Fibroblast of lung (primary cell): ENCODE results near the gene ZNF423.

Experiments
- EZH2 ChIP-seq: IDR thresholded peaks from 2 replicates; pipeline ENCODE4 v1.5.1; 2012; ENCODE audit warnings: low read length, control low read depth, mild to moderate bottlenecking; ENCODE audit errors: missing control alignments
- TF ChIP-seq, protein P1 (sequence below), 2 donors: IDR thresholded peaks in 1 of 2; conservative IDR thresholded peaks in 1 of 2; 1 replicate in 1 of 2; 2 replicates in 1 of 2; pipeline ENCODE4 v1.5.1; 2011 to 2012; ENCODE audit warnings: low read length in 2 of 2, control low read depth in 1 of 2, inconsistent platforms in 1 of 2, low read depth in 1 of 2, mild to moderate bottlenecking in 1 of 2

DNA sequence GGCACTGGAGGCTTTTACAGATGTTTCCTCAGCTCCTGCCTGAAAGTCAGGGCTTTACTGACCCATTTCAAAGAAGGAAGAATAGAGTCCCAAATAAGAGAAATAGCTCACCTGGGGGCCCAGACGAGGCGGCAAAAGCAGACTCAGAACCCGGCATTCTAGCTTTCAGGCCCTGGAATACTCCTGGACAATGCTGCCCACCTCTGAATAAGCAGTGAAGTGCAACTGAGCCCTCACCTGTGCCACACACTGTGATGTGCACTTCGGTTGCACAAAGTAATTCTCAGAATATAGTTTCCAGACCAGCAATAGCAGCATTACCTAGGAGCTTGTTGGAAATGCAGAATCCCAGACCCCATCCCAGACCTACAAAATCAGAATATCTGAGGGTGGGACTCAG is 54.6 kb downstream of the ZNF423 start:
- TF ChIP-seq, protein P1, sequence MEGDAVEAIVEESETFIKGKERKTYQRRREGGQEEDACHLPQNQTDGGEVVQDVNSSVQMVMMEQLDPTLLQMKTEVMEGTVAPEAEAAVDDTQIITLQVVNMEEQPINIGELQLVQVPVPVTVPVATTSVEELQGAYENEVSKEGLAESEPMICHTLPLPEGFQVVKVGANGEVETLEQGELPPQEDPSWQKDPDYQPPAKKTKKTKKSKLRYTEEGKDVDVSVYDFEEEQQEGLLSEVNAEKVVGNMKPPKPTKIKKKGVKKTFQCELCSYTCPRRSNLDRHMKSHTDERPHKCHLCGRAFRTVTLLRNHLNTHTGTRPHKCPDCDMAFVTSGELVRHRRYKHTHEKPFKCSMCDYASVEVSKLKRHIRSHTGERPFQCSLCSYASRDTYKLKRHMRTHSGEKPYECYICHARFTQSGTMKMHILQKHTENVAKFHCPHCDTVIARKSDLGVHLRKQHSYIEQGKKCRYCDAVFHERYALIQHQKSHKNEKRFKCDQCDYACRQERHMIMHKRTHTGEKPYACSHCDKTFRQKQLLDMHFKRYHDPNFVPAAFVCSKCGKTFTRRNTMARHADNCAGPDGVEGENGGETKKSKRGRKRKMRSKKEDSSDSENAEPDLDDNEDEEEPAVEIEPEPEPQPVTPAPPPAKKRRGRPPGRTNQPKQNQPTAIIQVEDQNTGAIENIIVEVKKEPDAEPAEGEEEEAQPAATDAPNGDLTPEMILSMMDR (conservative IDR thresholded peaks at IDR 0.05 in 1 of 2, IDR thresholded peaks at IDR 0.05 in 1 of 2; ENCODE audit: low read depth in 1 of 2, low read length in 2 of 2): no peak
- TF ChIP-seq EZH2: no peak
